Mucosa of descending colon (tissue), 3 donors: ENCODE results near the gene DUSP12. TPM values are rescaled to one million over a fixed set of nuclear protein-coding genes. Genes with fewer than 3 reads are reported as not detected.

ENCODE experiments used
- ATAC-seq: fragments of 200-7000 bp; cut with Tn5 transposase; one replicate; pipeline ENCODE4 v1.9.1; 2020; ENCODE audit warnings: mild to moderate bottlenecking, moderate library complexity
- DNase-seq, 3 donors: peaks; one replicate each; pipeline ENCODE4 v3.0.0-alpha.2; 2020
- H3K36me3 ChIP-seq: fragments of 200-600 bp; one replicate; pipeline ENCODE4 v1.8.0; 2021; ENCODE audit warnings: low read depth, mild to moderate bottlenecking
- H3K4me1 ChIP-seq: fragments of 200-600 bp; one replicate; pipeline ENCODE4 v1.8.0; 2021; ENCODE audit warnings: low read depth, mild to moderate bottlenecking
- H3K4me3 ChIP-seq: fragments of 200-600 bp; one replicate; pipeline ENCODE4 v1.8.0; 2021; ENCODE audit warnings: mild to moderate bottlenecking
- H3K9me3 ChIP-seq: fragments of 200-600 bp; one replicate; pipeline ENCODE4 v1.8.0; 2021; ENCODE audit warnings: mild to moderate bottlenecking
- CTCF ChIP-seq: fragments of 200-600 bp; IDR thresholded peaks from one replicate; pipeline ENCODE4 v1.8.0; 2022; ENCODE audit warnings: antibody characterized with exemption, mild to moderate bottlenecking
- intact Hi-C, 2 donors: fragments of 100-400 bp; cut with DNase I in 1 of 2; cut with micrococcal nuclease in 1 of 2; formaldehyde crosslinking; loops; one replicate each; pipeline versions ENCODE4 v1.11.0 to v1.11.1; 2022; cut with DNase I, micrococcal nuclease
- total RNA-seq, 3 donors: library from RNA; stranded (reverse); fragmentation: NEBNext Ultra II Directional in 2 of 3; extraction: Animal tissue kit (Norgen Biotek cat#: 25700) in 2 of 3; gene quantifications; one replicate each; pipeline versions ENCODE4 v1.2.1 to v1.2.4, GENCODE V29; 2021 to 2023
- donor health status: DM: no; HTN: no; CAD: no; lungs with moderate emphysema.
- donor health status: DM: no; HTN: no; CAD: no.
- donor health status: DM: no; HTN: yes; CAD: no.

DUSP12 gene
- total RNA-seq, 3 donors from 2014 or later = 14.3 to 19.5 (median 15.1) TPM

- Histone ChIP-seq H3K4me1 (no peaks in the 10 kb centered on the region), H3K36me3 (no peaks in the 10 kb centered on the region), H3K9me3 (no peaks in the 10 kb centered on the region), H3K4me3 (no peak overlapping the region)
- ATAC-seq (no peak), DNase-seq (no peak)
- no peak for TF ChIP-seq CTCF
- intact Hi-C loops = loop anchor here in 1 of 2 donors (10.0 kb wide), 1 partner anchor 256 kb away; no protein-coding TSS in a partner anchor
Observed at GRCh38 chr1:161740921-161741320, 8.7 kb upstream of the DUSP12 start.

DNA sequence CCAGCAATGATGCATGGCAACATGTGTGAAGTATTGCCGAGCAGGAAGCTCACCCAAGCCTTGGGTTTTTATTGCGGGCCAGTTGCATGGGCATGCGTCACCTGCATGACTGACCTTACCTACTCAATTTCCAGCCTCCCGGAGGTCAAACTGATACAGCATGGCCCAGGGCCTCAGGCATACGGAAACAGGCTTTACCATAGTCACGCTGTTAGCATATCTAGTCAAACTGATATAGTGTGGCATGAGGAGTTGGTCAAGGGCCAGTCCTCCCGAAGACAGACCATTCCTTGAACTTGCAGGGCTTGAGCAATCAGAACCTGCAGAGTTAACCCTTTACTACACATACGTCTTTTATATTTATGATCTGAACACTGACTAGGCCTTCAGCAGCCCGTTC, 6.4 kb upstream of the DUSP12 start:
- DNase-seq (no peak), ATAC-seq (no peak)
- intact Hi-C loops = loop anchor here in 1 of 2 donors (10.0 kb wide), 1 partner anchor 258 kb away; no protein-coding TSS in a partner anchor
- Histone ChIP-seq H3K4me1 (no peaks in the 10 kb centered on the region), H3K4me3 (no peak overlapping the region), H3K36me3 (no peaks in the 10 kb centered on the region), H3K9me3 (no peaks in the 10 kb centered on the region)
- TF ChIP-seq CTCF = no peak

- intact Hi-C loops = loop anchor here in 1 of 2 donors (10.0 kb wide), 1 partner anchor 263 kb away; no protein-coding TSS in a partner anchor
- no peak for TF ChIP-seq CTCF
- Histone ChIP-seq H3K4me3 (no peak overlapping the region), H3K9me3 (no peaks in the 10 kb centered on the region), H3K36me3 (no peaks in the 10 kb centered on the region), H3K4me1 (peaks cover 11% of the 10 kb centered on the region)
- ATAC-seq (no peak), DNase-seq (no peak)
Observed at GRCh38 chr1:161747801-161748200, 1.8 kb upstream of the DUSP12 start.

- no peaks in the 10 kb centered on the region for H3K9me3 ChIP-seq
- no peak overlapping the region for H3K4me3 ChIP-seq
- ATAC-seq (peak; percentile 37), DNase-seq (peak in 1 of 3 donors; percentile 45)
- peaks cover 8% of the 10 kb centered on the region for H3K4me1 ChIP-seq
- intact Hi-C loops = no loop called here
- H3K36me3 ChIP-seq = no peaks in the 10 kb centered on the region
- TF ChIP-seq CTCF = no peak
Observed at GRCh38 chr1:161763522-161764098, 14.0 kb downstream of the DUSP12 start.

DNA sequence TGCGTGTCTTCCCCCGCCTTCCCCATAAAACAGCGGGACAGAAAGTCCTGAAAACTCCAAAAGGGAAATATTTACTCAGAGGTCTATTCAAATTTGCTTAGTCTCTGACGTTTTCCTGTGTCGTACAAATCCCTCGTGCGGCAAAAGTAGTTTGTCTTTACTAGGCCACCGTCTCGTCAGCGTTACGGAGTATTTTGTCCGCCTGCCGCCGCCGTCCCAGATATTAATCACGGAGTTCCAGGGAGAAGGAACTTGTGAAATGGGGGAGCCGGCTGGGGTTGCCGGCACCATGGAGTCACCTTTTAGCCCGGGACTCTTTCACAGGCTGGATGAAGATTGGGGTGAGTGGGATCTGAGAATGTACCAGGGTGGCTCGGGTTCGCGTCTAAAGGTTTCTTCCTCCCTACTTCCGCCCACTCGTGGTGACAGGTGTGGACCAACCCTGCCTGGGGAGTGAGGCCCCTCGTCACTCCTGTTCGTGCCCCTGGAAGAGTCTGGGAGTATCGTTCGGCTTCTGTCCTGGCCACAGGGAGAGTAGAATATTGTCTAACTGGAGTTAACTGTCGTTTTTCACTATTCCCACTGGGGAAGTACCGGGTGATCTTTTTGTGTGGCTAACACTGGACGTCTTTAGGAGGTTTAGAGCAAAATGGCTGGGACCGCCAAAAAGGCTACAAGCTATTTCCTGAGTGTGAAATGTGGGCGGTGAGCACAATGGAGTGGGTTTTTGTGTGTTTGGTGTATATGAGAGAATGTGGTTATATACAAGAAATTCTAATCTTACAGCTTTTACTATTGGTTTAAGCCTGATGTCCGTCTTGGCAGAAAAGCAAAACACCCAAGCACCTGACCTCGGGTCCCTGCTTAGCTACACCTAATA, 16.8 kb downstream of the DUSP12 start, which contains the start of gene ATF6:
Gene ATF6 (plus strand): TSS at position 219 of the 880 bp plus-strand sequence. CDS start 41 bp downstream, at position 260.
- Histone ChIP-seq H3K9me3 (no peaks in the 10 kb centered on the region), H3K4me3 (peak within 1 kb of the TSS; percentile 46), H3K36me3 (no peaks in the 10 kb centered on the region), H3K4me1 (peaks cover 8% of the 10 kb centered on the region)
- ATAC-seq (peak; percentile 97), DNase-seq (peak; percentile 90 to 92 (median 91))
- TF ChIP-seq CTCF = no peak
- intact Hi-C loops = no loop called here
